A549 (cell line): ENCODE measurements around the gene LMO2.
"Not testable (repeated sequence)": the region's sequence is repeated elsewhere in the genome, so short reads cannot be mapped to it uniquely, and the experiment has no call there.

Experiments used
- MAZ ChIP-seq: fragments of 150-350 bp; IDR thresholded peaks from 2 replicates; pipeline ENCODE4 v1.6.1; 2014; ENCODE audit warnings: antibody characterized with exemption, low read depth, low read length, borderline replicate concordance
- POLR2AphosphoS2 ChIP-seq: conservative IDR thresholded peaks from 2 replicates; pipeline ENCODE4 v1.6.1; 2012; ENCODE audit warnings: low read length, improper control_type of control experiment, inconsistent platforms
- TF ChIP-seq, protein P1 (sequence below): fragments of 150-350 bp; IDR thresholded peaks from 2 replicates; pipeline ENCODE4 v1.6.1; 2014; ENCODE audit warnings: low read depth, mild to moderate bottlenecking, low read length

DNA sequence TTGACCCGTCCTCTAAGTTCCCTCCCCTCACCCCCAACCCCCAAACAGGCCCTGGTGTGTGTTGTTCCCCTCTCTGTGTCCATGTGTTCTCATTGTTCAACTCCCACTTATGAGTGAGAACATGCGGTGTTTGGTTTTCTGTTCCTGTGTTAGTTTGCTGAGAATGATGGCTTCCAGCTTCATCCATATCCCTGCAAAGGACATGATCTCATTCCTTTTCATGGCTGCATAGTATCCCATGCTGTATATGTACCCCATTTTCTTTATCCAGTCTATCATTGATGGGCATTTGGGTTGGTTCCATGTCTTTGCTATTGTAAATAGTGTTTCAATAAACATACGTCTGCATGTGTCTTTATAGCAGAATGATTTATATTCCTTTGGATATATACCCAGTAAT lies 53.6 kb downstream of the LMO2 start:
- TF ChIP-seq POLR2AphosphoS2, MAZ: not testable (repeated sequence)
- TF ChIP-seq, protein P1, sequence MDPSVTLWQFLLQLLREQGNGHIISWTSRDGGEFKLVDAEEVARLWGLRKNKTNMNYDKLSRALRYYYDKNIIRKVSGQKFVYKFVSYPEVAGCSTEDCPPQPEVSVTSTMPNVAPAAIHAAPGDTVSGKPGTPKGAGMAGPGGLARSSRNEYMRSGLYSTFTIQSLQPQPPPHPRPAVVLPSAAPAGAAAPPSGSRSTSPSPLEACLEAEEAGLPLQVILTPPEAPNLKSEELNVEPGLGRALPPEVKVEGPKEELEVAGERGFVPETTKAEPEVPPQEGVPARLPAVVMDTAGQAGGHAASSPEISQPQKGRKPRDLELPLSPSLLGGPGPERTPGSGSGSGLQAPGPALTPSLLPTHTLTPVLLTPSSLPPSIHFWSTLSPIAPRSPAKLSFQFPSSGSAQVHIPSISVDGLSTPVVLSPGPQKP: not testable (repeated sequence)
